C4-2B (cell line): ENCODE data around the gene HTR4.

Experiments used
- ZFX ChIP-seq: fragments of 450-650 bp; IDR thresholded peaks from 2 replicates; pipeline ENCODE4 v1.6.1; 2017
- TF ChIP-seq, protein P1 (sequence below): fragments of 450-650 bp; conservative IDR thresholded peaks from 2 replicates; pipeline ENCODE4 v1.5.1; 2017; ENCODE audit warnings: mild to moderate bottlenecking

DNA sequence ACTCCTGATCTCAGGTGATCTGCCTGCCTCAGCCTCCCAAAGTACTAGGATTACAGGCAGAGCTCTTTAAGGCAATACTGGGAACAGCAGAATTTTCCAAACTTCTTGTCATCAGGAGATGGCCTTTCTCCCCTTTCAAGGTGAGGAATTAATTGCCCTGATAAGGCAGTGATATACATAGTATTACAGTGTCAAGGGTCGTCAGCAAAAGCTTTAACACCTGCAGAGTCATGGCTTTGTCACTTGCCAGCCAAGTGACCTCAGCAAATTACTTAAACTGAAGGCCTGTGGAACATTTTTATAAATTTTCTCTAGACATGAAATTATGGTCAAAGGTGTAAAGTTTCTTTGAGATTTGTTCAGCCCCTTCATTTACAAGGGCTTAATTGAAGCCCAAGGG lies 211.1 kb downstream of the HTR4 start:
- TF ChIP-seq, protein P1, sequence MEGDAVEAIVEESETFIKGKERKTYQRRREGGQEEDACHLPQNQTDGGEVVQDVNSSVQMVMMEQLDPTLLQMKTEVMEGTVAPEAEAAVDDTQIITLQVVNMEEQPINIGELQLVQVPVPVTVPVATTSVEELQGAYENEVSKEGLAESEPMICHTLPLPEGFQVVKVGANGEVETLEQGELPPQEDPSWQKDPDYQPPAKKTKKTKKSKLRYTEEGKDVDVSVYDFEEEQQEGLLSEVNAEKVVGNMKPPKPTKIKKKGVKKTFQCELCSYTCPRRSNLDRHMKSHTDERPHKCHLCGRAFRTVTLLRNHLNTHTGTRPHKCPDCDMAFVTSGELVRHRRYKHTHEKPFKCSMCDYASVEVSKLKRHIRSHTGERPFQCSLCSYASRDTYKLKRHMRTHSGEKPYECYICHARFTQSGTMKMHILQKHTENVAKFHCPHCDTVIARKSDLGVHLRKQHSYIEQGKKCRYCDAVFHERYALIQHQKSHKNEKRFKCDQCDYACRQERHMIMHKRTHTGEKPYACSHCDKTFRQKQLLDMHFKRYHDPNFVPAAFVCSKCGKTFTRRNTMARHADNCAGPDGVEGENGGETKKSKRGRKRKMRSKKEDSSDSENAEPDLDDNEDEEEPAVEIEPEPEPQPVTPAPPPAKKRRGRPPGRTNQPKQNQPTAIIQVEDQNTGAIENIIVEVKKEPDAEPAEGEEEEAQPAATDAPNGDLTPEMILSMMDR, result no peak
- no peak for TF ChIP-seq ZFX
